Measurements from ENCODE around the gene KCNC1. TPM values are rescaled to one million over a fixed set of nuclear protein-coding genes. Genes with fewer than 3 reads are reported as not detected.

KCNC1 gene
- total RNA-seq, 2 donors from 2014 or later = 0.19 to 0.37 TPM

DNA sequence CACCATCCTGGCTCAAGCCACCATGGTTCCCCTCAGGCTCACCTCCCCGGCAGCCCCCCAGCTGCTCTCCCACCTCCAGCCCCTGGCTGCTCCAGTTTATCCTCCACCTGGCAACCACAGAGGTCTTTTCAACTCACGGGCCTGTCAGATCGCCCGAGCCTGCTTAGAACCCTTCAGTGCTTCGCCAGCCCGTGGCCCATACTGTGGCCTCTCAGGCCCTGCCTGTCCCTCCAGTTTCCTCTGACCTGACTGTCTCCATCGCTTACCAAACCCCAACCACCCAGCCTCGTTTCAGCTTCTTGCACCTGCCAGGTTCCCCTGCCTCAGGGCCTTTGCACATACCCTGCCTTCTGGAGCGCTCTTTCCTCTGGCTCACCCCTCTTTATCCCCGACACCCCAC, 6.9 kb downstream of the KCNC1 start:
- peaks cover 1% of the 10 kb centered on the region for H3K27me3 ChIP-seq
- H3K4me3 ChIP-seq = no peak overlapping the region
- intact Hi-C loops (cut with DNase I) = no loop called here
- no peak for TF ChIP-seq CTCF (IDR thresholded peaks at IDR 0.05)
- no peak overlapping the region for H3K27ac ChIP-seq
- no peaks in the 10 kb centered on the region for H3K36me3 ChIP-seq
- H3K9me3 ChIP-seq = no peaks in the 10 kb centered on the region
- no peak for DNase-seq
- no peaks in the 10 kb centered on the region for H3K4me1 ChIP-seq
- no peak overlapping the region for H3K9ac ChIP-seq (ENCODE audit: low read depth in 2 of 2, low read length in 2 of 2)

- no peaks in the 10 kb centered on the region for H3K4me1 ChIP-seq
- no peak for TF ChIP-seq CTCF (IDR thresholded peaks at IDR 0.05)
- no peaks in the 10 kb centered on the region for H3K36me3 ChIP-seq
- no peak overlapping the region for H3K9ac ChIP-seq (ENCODE audit: low read depth in 2 of 2, low read length in 2 of 2)
- H3K27me3 ChIP-seq = no peaks in the 10 kb centered on the region
- no peak overlapping the region for H3K27ac ChIP-seq
- H3K4me3 ChIP-seq = no peak overlapping the region
- no peak for DNase-seq
- intact Hi-C loops (cut with DNase I) = no loop called here
- no peaks in the 10 kb centered on the region for H3K9me3 ChIP-seq
Observed at GRCh38 chr11:17742019-17742418, 7.4 kb downstream of the KCNC1 start.

GRCh38 chr11:17743026-17743807, 8.6 kb downstream of the KCNC1 start:
- intact Hi-C loops (cut with DNase I) = no loop called here
- DNase-seq = no peak
- Histone ChIP-seq H3K9ac (ENCODE audit: low read depth in 2 of 2, low read length in 2 of 2) (no peak overlapping the region), H3K36me3 (no peaks in the 10 kb centered on the region), H3K4me1 (no peaks in the 10 kb centered on the region), H3K27ac (no peak overlapping the region), H3K27me3 (no peaks in the 10 kb centered on the region), H3K4me3 (no peak overlapping the region), H3K9me3 (no peaks in the 10 kb centered on the region)
- TF ChIP-seq CTCF (IDR thresholded peaks at IDR 0.05) = no peak

DNA sequence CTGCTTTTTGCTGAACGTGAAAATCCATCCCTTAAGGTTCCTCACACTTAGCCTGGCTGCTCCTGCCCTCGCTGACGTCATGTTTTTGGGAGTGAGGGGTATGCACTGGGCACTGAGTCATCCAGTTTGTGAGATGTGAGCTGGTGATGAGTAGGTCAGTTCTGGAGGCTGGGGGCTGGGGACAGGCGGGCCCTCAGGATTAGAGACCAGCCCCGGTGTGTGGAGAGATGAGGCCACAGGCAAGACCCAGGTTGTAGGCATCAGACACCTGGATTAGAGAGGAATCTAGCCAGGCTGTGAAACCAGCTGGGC, 9.2 kb downstream of the KCNC1 start:
- Histone ChIP-seq H3K9ac (ENCODE audit: low read depth in 2 of 2, low read length in 2 of 2) (no peak overlapping the region), H3K27me3 (no peaks in the 10 kb centered on the region), H3K4me3 (no peak overlapping the region), H3K36me3 (no peaks in the 10 kb centered on the region), H3K4me1 (no peaks in the 10 kb centered on the region), H3K27ac (no peak overlapping the region), H3K9me3 (no peaks in the 10 kb centered on the region)
- intact Hi-C loops (cut with DNase I) = no loop called here
- no peak for TF ChIP-seq CTCF (IDR thresholded peaks at IDR 0.05)
- no peak for DNase-seq

GRCh38 chr11:17744151-17744940, 9.8 kb downstream of the KCNC1 start:
- Histone ChIP-seq H3K27me3 (no peaks in the 10 kb centered on the region), H3K9me3 (no peaks in the 10 kb centered on the region), H3K36me3 (no peaks in the 10 kb centered on the region), H3K27ac (no peak overlapping the region), H3K4me1 (no peaks in the 10 kb centered on the region), H3K4me3 (no peak overlapping the region), H3K9ac (ENCODE audit: low read depth in 2 of 2, low read length in 2 of 2) (no peak overlapping the region)
- intact Hi-C loops (cut with DNase I) = no loop called here
- no peak for TF ChIP-seq CTCF (IDR thresholded peaks at IDR 0.05)
- no peak for DNase-seq
